ENCODE data around the gene POU5F1. TPM values are rescaled to one million over a fixed set of nuclear protein-coding genes. Genes with fewer than 3 reads are reported as not detected.
"Not testable (repeated sequence)": the region's sequence is repeated elsewhere in the genome, so short reads cannot be mapped to it uniquely, and the experiment has no call there.

The POU5F1 gene
- total RNA-seq, 2 experiments from 2014 or later, result not detected

GRCh38 chr6:31183859-31184258, 13.4 kb upstream of the POU5F1 start:
- H3K27ac ChIP-seq (ENCODE audit: low read depth in 1 of 2, low read length in 2 of 2); H3K4me3 ChIP-seq (ENCODE audit: low read length); H3K27me3 ChIP-seq (ENCODE audit: control insufficient read depth in 1 of 2, insufficient read depth in 2 of 2, low read length in 2 of 2); H3K36me3 Mint-ChIP-seq (ENCODE audit: low read depth); H3K9me3 Mint-ChIP-seq; H3K36me3 ChIP-seq (ENCODE audit: insufficient read depth, low read length); intact Hi-C loops (cut with DNase I, micrococcal nuclease); H3K4me3 Mint-ChIP-seq; H3K27me3 Mint-ChIP-seq; H3K9me3 ChIP-seq (ENCODE audit: control insufficient read depth in 1 of 2, insufficient read depth in 1 of 2, low read length in 2 of 2); POLR2A ChIA-PET; H3K27ac Mint-ChIP-seq; CTCF ChIA-PET; DNase-seq; ATAC-seq (ENCODE audit: poor library complexity): not testable (repeated sequence)
- H3K4me1 ChIP-seq (ENCODE audit: insufficient read depth, low read length), result peaks cover 11% of the 10 kb centered on the region
- H3K4me1 Mint-ChIP-seq (ENCODE audit: low read depth), result peaks cover 14% of the 10 kb centered on the region

GRCh38 chr6:31183287-31183686, 12.8 kb upstream of the POU5F1 start:
- H3K27ac Mint-ChIP-seq; H3K27me3 Mint-ChIP-seq; H3K27ac ChIP-seq (ENCODE audit: low read depth in 1 of 2, low read length in 2 of 2); H3K27me3 ChIP-seq (ENCODE audit: control insufficient read depth in 1 of 2, insufficient read depth in 2 of 2, low read length in 2 of 2); DNase-seq; H3K9me3 ChIP-seq (ENCODE audit: control insufficient read depth in 1 of 2, insufficient read depth in 1 of 2, low read length in 2 of 2); CTCF ChIA-PET; H3K36me3 ChIP-seq (ENCODE audit: insufficient read depth, low read length); H3K4me3 Mint-ChIP-seq; H3K36me3 Mint-ChIP-seq (ENCODE audit: low read depth); H3K4me3 ChIP-seq (ENCODE audit: low read length); intact Hi-C loops (cut with DNase I, micrococcal nuclease); ATAC-seq (ENCODE audit: poor library complexity); H3K9me3 Mint-ChIP-seq; POLR2A ChIA-PET: not testable (repeated sequence)
- H3K4me1 ChIP-seq (ENCODE audit: insufficient read depth, low read length), result peaks cover 16% of the 10 kb centered on the region
- peaks cover 20% of the 10 kb centered on the region for H3K4me1 Mint-ChIP-seq (ENCODE audit: low read depth)

GRCh38 chr6:31180500-31180899, 10.0 kb upstream of the POU5F1 start:
- intact Hi-C loops (cut with DNase I, micrococcal nuclease), result no loop called here

GRCh38 chr6:31179896-31180295, 9.4 kb upstream of the POU5F1 start:
- POLR2A ChIA-PET, result interaction anchor here (1.1 kb wide), 1 partner anchor 89 kb away, joined by 3 read pairs; no protein-coding TSS in a partner anchor
- H3K27ac Mint-ChIP-seq, result no peak overlapping the region
- peak overlapping the region; percentile 93 for H3K4me3 Mint-ChIP-seq
- H3K36me3 Mint-ChIP-seq (ENCODE audit: low read depth), result no peaks in the 10 kb centered on the region
- peaks cover 22% of the 10 kb centered on the region for H3K4me1 Mint-ChIP-seq (ENCODE audit: low read depth)
- Histone ChIP-seq H3K27me3 (ENCODE audit: control insufficient read depth in 1 of 2, insufficient read depth in 2 of 2, low read length in 2 of 2) (no peaks in the 10 kb centered on the region), H3K36me3 (ENCODE audit: insufficient read depth, low read length) (no peaks in the 10 kb centered on the region), H3K9me3 (ENCODE audit: control insufficient read depth in 1 of 2, insufficient read depth in 1 of 2, low read length in 2 of 2) (no peaks in the 10 kb centered on the region), H3K4me1 (ENCODE audit: insufficient read depth, low read length) (peaks cover 19% of the 10 kb centered on the region), H3K4me3 (ENCODE audit: low read length) (peak overlapping the region; percentile 64), H3K27ac (ENCODE audit: low read depth in 1 of 2, low read length in 2 of 2) (no peak overlapping the region)
- CTCF ChIA-PET, result no interaction called here
- TF ChIP-seq CTCF (IDR thresholded peaks at IDR 0.05), result no peak
- no peaks in the 10 kb centered on the region for H3K27me3 Mint-ChIP-seq
- DNase-seq (no peak), ATAC-seq (ENCODE audit: poor library complexity) (no peak)
- H3K9me3 Mint-ChIP-seq, result no peaks in the 10 kb centered on the region
- intact Hi-C loops (cut with DNase I, micrococcal nuclease), result loop anchor here in 1 of 2 experiments (5.0 kb wide), 1 partner anchor 38 kb away; no protein-coding TSS in a partner anchor

More at GRCh38 chr6:31180500-31180899, 10.0 kb upstream of the POU5F1 start:
- no peak overlapping the region for H3K27ac ChIP-seq (ENCODE audit: low read depth in 1 of 2, low read length in 2 of 2)
- DNase-seq, result peak in 12 of 14 experiments; percentile 28 to 89 (median 65)
- H3K36me3 ChIP-seq (ENCODE audit: insufficient read depth, low read length), result no peaks in the 10 kb centered on the region
- ChIA-PET POLR2A (interaction anchor here (1.1 kb wide), 1 partner anchor 89 kb away, joined by 3 read pairs; no protein-coding TSS in a partner anchor), CTCF (no interaction called here)
- peak overlapping the region; percentile 64 for H3K4me3 ChIP-seq (ENCODE audit: low read length)
- H3K27me3 Mint-ChIP-seq, result no peaks in the 10 kb centered on the region
- H3K27ac Mint-ChIP-seq, result peak overlapping the region; percentile 76
- no peaks in the 10 kb centered on the region for H3K9me3 ChIP-seq (ENCODE audit: control insufficient read depth in 1 of 2, insufficient read depth in 1 of 2, low read length in 2 of 2)
- H3K4me3 Mint-ChIP-seq, result peak overlapping the region; percentile 93
- peaks cover 22% of the 10 kb centered on the region for H3K4me1 Mint-ChIP-seq (ENCODE audit: low read depth)
- H3K9me3 Mint-ChIP-seq, result no peaks in the 10 kb centered on the region
- ATAC-seq (ENCODE audit: poor library complexity), result peak; percentile 98
- H3K4me1 ChIP-seq (ENCODE audit: insufficient read depth, low read length), result peaks cover 19% of the 10 kb centered on the region
- TF ChIP-seq CTCF (IDR thresholded peaks at IDR 0.05), result no peak
- no peaks in the 10 kb centered on the region for H3K36me3 Mint-ChIP-seq (ENCODE audit: low read depth)
- no peaks in the 10 kb centered on the region for H3K27me3 ChIP-seq (ENCODE audit: control insufficient read depth in 1 of 2, insufficient read depth in 2 of 2, low read length in 2 of 2)

Data from CD4-positive, alpha-beta T cell (primary cell).